GM12801 (cell line): ENCODE measurements around the gene SP6.

Experiments
- CTCF ChIP-seq: IDR thresholded peaks from one replicate; pipeline ENCODE4 v1.5.1; 2011; ENCODE audit warnings: control low read depth; ENCODE audit not compliant: insufficient read length; ENCODE audit errors: extremely low read depth

The SP6 gene

GRCh38 chr17:47878203-47879027, 27.5 kb upstream of the SP6 start:
- no peak for TF ChIP-seq CTCF

- TF ChIP-seq CTCF = no peak
These were observed 26.5 kb upstream of the SP6 start for GRCh38 chr17:47877368-47878034.

GRCh38 chr17:47875011-47875985, 24.3 kb upstream of the SP6 start:
- no peak for TF ChIP-seq CTCF

GRCh38 chr17:47873200-47874090, 22.5 kb upstream of the SP6 start:
- no peak for TF ChIP-seq CTCF

GRCh38 chr17:47872651-47873161, 21.7 kb upstream of the SP6 start:
- TF ChIP-seq CTCF = no peak

- no peak for TF ChIP-seq CTCF
These were observed 21.2 kb upstream of the SP6 start for GRCh38 chr17:47872019-47872650.
